DLD1 (cell line): ENCODE results near the gene TMEFF2.

Experiments
- in situ Hi-C: cut with HindIII; loops from 2 replicates; pipeline ENCODE4 v1.10.0; 2017; ENCODE audit warnings: low sequenced_read_pairs

The TMEFF2 gene, protein sequence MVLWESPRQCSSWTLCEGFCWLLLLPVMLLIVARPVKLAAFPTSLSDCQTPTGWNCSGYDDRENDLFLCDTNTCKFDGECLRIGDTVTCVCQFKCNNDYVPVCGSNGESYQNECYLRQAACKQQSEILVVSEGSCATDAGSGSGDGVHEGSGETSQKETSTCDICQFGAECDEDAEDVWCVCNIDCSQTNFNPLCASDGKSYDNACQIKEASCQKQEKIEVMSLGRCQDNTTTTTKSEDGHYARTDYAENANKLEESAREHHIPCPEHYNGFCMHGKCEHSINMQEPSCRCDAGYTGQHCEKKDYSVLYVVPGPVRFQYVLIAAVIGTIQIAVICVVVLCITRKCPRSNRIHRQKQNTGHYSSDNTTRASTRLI

DNA sequence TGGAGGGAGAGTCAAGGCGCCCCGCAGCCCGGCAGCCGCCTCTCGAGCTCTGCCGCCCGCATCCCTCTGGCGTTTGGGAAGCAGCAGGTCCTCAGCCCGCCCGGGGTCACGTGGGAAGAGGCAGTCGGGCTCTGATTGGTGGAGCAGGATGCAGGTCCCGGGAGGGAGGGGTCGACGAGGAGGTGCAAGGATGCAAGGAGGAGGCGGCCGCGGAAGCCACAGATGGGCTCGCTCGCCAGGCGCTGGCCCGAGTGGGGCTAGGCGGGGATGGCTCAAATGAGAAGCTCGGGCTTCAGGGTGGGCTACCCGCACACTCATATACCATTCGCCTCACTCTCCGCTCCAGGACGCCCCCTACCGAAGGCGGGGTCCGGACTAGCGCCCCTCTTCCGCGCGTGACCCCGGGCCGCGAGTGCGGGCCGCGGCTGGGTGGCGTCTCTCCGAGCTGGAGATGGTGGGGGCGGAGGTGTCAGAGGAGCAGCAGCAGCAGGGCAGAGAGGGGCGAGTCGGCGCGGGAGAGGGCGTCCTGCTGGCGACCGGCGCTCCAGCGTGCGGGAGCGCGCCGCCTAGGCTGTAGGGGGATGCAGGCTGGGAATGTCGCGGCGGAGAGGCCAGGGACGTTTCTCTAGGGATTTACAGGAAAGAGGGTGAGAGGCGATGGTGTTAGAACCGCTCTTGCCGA, at the start of gene TMEFF2:
Gene TMEFF2, minus strand, starts transcription at position 68 of the 682 bp plus-strand sequence. CDS start 409 bp downstream, outside the sequence.
- in situ Hi-C loops, result no loop called here

- in situ Hi-C loops, result no loop called here
Observed at GRCh38 chr2:192243488-192243887, 48.8 kb upstream of the TMEFF2 start.

DNA sequence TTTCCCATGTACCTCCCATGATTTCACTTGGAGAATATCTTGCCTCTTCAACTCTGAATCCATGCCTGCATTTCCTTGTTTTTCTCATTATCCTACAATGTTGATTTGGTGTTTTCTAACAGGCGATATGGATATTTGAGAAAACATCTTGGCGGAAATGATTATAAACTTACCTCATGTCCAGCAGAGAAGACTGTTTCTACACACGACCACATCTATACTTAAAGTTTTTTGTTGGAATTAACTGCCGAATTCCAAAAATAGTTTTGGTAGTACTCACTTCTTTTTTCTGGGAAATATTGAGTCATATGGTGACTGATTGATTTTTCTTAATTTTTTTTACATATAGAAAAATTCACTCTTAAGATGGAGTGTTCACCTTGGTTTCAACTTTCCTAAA, 41.4 kb upstream of the TMEFF2 start:
- in situ Hi-C loops, result no loop called here

DNA sequence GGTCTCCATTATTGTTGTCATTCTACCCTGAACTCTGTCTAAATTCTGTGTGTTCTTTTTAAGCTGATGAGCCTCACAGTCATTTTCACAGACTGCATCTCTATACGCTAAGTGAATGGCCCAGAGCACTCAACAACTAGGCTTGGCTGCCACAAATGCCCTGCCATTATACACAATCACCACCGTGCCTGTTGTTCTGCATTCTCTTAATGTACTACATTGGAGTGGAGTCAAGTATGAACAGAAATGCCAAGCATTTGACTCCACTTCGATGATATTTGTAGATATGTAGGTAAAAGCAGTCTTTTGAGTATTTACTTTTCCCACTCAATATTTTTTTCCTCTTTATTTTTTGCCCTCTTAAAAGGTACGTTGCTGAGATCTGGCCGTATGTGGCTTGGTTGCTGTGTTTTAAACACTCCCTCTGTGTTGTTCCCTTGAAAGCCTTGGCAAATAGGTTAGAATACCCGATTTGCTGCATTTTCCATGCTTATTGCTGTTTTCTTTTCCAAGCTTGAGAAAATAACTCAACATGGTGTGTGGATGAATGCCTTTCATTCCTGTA, 36.2 kb upstream of the TMEFF2 start:
- in situ Hi-C loops, result no loop called here

- in situ Hi-C loops, result no loop called here
Observed at GRCh38 chr2:192228685-192229084, 34.0 kb upstream of the TMEFF2 start.

- in situ Hi-C loops, result no loop called here
Observed at GRCh38 chr2:192218970-192219369, 24.2 kb upstream of the TMEFF2 start.

DNA sequence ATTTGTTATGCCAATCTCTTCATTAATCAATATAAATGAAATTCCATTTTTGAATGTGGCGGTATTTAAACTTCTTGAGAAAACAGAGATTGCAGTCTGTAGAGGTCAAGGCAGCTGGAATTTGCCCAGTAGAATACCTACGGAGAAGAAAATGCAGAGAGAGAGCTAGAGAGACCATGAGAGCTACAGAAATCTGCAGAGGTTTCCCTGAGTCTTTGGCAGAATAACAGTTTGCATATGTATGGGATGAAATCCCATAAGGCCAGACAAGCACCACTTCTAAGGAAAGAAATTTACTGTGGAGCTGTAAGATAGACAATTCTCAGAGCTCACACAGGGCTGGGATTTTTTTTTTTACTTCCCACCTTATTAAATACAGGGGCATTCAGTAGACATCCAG, 23.6 kb upstream of the TMEFF2 start:
- in situ Hi-C loops, result no loop called here

GRCh38 chr2:192216336-192216735, 21.6 kb upstream of the TMEFF2 start:
- in situ Hi-C loops, result no loop called here

DNA sequence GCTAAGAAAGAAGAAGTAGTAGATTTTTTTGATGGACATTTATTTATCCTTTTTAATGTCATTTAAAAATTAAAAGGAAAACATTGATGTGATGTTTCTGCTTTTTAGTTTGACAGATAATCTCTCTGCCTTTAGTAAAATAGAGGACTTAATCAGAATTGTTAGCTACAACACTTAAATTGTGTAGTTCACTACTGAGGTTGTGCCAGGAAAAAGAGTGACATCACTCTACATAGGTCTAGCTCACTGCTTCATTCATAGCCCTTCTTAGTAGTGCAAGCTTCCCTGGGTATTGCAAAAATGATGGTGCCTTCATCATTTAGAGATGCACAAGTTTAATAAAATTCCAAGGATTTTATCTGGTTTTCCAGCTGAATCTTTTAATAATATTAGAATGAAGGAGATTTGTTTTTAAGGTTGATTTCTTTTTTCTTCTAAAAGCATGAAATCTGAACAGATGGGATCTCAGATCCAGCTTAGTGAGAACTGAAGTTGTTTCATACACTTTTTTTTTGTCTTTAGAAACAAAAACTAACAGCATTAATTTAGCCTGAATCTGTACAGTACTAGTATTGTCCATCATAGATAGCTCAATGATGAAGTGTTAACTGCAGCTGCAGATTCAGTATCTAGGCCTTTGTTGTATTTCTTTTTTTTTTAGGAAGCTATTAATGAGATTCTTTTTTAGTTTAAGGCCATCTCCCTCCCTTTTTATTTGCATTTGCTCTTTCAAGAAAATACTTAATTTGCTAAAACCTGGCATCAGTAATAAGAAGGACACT, 20.6 kb upstream of the TMEFF2 start:
- in situ Hi-C loops, result no loop called here

DNA sequence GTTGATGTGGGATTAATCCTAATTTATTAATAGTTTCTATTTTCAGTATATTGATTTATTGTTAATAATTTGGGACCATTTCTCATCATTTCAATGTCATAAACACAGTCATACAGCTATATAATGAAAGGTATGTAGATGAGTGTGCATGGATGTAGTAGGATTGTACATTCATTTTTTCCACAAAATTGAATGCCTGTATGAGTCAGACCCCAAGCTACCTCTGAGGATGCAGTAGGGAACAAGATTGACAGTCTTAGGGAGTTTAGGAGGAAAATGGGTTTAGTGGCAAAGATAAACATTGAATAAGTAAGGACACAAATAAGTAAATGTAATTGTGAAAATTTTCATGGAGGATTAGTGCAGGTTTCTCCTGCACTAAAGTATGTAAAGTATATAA, 14.1 kb upstream of the TMEFF2 start:
- in situ Hi-C loops, result no loop called here

DNA sequence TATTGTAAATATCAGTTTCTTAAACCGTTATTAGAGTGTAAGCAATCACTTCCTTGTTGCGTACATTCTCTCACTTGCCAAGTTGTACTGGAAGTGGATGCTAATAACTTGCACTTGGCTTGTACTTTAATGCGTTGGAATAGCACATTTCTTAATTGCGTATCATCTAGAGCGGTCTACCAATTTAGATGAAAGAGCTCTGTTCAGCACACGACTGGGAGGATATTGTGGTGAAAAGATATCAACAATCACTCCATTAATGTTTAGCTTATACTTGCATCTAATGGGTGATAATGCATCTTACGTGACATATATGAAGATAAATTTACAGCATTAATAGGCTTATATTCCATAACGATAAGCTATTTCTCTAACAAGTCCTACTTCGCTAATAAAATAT, 11.7 kb upstream of the TMEFF2 start:
- in situ Hi-C loops, result no loop called here

GRCh38 chr2:192203876-192204275, 9.1 kb upstream of the TMEFF2 start:
- in situ Hi-C loops, result no loop called here

DNA sequence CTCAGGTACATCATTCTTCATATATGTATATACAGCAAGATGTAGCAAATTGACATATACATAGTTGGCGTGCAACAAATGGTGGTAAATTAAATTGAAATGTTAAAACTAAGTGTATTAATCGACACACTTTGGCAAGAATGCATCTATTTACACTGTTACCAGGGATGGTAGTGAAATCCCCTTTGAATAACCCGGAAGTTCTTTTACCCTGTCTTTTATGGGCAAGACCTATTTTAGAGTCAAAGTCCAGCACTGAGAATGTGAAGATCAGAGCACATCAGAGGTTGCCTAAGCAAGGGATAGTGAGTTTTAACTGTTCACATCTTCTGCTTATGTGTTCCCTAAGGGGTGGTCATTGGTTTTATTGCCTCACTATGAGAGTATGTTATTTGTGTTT, 7.6 kb upstream of the TMEFF2 start:
- in situ Hi-C loops, result no loop called here

GRCh38 chr2:192201116-192201515, 6.4 kb upstream of the TMEFF2 start:
- in situ Hi-C loops, result no loop called here

DNA sequence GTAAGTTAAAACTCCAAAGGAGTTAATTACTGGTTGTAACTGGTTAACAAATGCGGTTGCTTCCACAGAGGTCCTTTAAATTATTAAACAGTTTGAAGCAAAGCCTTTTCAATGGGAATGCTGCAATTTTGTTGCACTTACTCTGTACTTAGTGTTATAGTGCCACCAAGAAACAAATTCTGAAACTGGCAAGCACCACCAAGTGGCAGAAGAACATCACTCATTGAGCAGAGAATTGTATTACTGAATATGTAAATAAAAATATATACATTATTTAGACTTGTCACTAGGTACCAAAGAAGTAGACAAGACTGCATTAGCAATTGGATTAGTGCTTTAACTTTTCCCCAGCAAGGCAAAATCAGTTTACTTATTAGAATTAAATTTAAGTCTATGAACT, 2.6 kb upstream of the TMEFF2 start:
- in situ Hi-C loops, result no loop called here

DNA sequence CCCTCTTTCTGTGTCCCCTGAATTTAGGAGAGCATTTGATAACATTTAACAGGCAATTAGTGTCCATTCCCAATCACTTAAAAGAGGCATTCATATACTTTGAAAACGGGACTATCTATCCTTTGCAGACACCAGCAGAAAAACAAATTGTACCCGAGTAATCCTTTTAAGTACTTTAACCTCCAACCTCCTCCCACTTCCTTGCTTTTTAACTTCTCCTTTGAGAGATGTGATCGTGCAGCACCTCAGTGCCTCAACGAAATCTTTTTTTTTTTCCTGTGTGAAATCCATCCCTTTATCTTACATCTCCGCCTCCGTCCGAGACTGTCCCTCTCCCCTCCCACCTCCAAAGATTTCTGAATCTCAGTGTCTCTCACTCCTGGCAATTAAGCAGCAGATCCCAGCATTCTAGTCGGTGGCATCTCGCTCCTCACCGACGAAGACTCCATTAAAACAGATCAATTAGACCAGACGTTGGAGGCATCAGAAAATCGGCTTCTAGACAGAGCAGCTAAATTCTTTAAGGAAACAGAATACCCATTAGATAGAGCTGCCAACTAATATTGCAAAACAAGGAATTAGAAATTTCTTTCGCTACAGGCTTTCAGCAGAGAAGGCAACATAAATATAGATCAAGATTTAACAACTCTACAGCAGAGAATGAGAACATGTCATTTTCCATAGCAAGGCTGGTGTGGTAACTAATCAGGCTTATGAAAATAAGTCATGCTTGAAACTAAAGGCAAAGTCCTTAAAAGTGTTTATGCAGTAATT, 1.9 kb upstream of the TMEFF2 start:
- in situ Hi-C loops, result no loop called here

DNA sequence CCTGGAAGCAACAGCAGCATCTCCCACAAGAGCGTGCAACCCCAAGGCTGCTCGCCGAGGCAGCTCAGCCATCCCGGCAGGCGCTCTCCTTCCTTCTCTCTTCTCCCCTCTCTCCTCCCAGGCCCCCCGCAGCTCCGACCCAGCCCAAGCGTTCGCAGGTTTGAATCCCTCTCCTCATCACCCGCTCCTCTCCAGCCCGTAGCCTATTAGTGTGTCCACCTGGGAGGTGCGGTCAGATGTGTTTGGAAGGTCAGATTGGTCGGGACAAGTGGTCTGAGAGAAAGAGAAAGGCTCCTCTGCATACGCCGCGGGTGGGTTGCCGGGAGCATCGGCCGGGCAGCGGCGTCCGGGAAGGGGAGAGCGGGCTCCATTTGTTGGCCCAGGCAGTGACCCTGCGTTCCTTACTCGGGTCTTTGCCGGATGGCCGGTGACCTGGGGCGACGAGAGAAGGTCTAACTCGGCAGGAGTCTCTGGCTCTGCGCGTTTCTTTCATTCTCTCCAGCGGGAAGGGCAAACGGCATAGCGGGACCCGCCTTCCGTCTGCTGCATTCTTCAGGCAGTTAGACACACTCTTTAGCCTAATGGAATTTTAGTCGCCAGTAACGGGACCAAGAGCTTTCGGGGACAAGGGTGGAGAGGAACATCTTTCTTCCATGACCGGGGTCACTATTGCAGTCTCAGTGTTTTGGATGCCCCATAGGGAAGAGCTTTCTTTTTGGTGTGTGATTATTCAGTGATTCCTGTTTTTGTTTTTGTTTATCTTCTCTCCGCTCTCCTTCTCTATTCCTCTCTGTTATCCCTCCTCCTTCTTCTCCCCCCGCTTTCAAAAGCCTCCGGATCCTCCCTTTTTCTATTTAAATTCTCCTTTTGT, 1.1 kb upstream of the TMEFF2 start:
- in situ Hi-C loops, result no loop called here

DNA sequence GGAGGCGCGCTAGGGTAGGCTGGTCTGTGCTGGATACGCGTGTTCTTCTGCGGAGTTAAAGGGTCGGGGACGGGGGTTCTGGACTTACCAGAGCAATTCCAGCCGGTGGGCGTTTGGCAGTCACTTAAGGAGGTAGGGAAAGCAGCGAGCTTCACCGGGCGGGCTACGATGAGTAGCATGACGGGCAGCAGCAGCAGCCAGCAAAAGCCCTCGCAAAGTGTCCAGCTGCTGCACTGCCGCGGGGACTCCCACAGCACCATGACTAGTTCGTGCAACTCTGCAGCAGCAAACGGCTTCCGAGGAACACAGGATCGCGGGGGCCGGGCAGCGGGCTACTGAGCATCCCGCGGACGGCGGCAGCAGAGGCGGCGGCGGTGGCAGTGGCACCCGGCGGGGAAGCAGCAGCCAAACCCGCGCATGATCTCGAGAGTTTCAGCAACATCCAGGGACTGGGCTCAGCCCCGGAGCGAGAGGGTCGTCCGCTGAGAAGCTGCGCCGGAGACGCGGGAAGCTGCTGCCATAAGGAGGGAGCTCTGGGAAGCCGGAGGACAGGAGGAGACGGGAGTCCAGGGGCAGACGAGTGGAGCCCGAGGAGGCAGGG, 368 bp downstream of the TMEFF2 start:
- in situ Hi-C loops, result no loop called here

DNA sequence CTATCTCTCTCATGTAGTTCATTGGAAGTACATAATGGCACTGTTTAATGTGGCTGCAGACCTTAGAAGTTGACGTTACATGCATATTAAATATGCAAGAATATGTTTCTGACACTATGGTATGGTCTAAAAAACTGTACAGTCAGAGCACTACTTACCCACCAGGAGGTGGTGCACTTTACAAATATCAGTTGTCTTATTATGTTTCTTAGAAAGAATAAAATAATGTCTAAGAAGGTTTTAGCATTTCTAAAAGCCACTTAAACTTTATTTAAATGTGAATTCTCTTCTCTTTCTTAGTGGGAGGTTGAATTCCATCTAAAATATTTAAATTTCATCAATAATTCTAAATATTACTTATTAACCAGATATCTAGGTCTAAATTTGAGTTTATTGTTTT, 4.3 kb downstream of the TMEFF2 start:
- in situ Hi-C loops, result no loop called here
